HG02884 (cell line): ENCODE data around the gene ARHGAP6.
"Not testable (repeated sequence)": the region's sequence is repeated elsewhere in the genome, so short reads cannot be mapped to it uniquely, and the experiment has no call there.

Source experiments
- ATAC-seq: cut with Tn5 transposase; IDR thresholded peaks from one replicate; pipeline ENCODE4 v1.9.1; 2021; ENCODE audit warnings: mild to moderate bottlenecking, moderate library complexity; ENCODE audit not compliant: unreplicated experiment

Gene ARHGAP6

DNA sequence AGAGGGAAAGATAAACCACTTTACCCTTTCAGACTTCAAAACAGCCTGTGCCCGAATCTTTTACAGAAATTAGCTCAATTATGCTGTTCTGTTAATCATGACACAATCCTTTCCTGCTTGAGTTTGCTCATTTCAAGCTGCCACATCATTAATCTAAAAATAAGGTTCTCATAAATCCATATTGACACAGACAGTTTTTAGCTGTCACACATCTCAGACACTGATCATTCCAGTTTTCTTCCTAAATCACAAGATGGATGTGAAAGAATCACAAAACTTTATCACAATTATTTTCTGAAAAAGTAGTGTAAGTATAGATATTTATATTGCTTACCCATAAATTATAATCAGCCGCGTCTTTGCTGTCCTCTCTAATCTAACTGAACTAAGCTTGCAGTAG lies 400.4 kb downstream of the ARHGAP6 start:
- no peak for ATAC-seq

DNA sequence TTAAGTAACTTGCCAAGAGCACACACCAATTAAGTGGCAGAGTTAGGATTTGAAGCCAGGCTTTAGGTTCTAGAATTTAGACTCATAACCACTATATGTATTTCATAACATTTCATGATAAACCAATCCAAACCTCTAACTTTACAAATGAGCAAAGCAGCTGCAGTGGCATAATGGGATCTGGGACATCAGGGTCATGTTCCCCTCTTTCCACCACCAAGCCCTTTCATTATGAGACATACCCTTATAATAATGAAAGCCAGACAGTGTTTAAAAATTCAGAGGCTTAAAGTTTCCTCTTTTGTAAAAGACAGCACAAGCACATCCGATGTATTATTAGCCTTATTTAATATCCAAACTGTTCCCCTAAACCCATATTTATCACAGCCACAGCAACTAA lies 400.8 kb downstream of the ARHGAP6 start:
- ATAC-seq = no peak

DNA sequence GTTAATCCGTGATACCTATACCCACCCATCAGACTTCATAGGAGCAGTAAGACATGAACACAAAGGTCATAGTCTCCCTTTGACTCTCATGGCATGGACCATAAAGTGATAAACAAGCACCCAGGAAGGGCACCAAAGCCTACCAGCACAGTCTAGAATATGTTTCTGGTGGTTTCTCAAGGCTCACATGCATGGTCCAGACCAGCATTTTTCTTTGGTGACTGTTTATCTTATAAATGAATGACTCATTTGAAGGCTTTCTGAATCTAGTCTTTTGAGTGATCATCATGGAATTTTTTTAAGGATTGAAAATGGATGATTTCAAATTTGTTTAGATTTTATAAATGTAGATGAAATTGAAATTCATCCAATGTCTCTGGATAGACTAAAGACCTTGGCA lies 404.5 kb downstream of the ARHGAP6 start:
- no peak for ATAC-seq

DNA sequence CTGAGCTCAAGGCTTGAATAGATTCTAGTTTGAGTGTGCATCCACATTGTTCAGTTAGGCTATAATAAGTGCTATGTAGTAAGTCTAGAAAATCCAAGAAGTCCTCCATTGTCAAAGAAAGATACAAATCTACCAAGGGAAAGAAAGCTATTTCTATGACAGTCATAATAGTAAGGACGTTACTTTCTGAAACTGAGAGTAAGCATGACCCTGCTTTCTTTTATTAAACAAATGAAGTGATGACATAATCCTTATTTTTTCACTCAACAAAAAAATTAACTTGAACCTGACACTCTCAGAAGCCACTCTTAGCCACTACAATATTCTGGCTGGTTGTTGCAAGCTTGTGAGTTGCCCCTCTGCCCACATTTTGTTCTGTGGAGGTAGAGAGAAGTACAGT lies 406.3 kb downstream of the ARHGAP6 start:
- no peak for ATAC-seq

DNA sequence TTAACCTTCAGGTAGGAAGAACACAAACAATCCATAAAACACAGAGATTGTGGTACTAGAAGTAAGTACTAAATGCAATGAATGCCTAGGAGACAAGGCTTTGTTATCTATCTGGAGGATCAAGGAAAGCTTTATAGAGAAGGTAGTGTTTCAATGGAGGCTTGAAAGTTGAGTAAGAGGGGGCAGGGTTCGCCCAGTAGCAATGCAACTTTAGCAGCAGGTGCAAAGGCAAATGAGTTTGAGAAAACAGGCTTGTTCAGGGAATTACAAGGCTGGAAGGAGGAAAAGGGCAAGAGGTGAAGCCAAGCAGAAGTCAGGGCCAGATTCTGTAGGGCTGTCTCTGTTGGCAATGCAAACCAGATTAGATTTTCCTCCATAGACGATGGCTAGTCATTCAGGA lies 408.0 kb downstream of the ARHGAP6 start:
- ATAC-seq = no peak

DNA sequence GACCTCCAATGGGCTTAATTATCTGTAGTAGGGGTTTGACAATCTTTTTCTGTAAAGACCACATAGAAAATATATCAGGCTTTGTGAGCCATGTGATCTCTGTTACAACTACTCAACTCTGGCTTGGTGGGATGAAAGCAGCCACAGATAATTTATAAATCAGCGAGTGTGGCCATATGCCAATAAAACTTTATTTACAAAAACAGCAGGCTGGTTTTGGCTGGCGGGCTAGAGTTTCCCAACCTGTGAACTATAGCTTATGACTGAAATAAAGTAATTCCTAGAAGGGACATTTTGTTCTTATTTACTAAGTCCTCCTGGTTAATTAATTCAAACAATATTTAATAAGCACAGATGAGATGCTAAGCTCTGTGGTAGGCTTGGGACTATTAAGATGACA lies 408.4 kb downstream of the ARHGAP6 start:
- ATAC-seq = no peak

DNA sequence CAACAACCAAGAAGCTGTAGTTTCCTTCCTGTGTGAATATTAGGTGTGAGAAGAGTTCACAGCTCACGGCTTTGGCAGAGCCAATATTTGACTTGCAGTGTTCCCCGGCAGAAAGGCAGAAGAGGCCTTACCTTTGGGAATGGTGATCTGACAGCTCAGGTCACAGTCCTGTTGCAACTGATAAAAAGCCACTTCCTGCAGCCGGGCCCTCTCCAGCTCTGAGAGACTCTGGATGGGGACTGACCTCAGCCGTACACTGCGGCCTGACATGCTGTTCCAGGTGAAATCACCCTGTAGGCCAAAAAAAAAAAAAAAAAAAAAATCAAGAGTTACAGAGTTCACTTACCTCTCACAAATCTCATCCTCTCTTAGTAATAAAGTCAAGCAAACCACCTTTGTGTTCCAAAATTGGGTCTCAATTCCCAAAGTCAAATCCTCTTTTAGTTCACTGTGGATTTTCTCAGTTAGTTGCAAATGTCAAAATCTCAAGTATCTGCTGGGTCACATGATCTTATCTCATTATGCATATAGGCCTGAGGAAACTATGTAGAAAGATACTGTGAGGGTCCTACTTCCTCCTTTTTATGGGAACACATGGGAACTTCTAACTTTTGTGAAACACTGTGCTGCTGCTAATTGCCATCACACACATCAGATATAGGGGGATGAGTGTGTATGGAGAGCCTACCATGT lies 411.2 kb downstream of the ARHGAP6 start:
- no peak for ATAC-seq

DNA sequence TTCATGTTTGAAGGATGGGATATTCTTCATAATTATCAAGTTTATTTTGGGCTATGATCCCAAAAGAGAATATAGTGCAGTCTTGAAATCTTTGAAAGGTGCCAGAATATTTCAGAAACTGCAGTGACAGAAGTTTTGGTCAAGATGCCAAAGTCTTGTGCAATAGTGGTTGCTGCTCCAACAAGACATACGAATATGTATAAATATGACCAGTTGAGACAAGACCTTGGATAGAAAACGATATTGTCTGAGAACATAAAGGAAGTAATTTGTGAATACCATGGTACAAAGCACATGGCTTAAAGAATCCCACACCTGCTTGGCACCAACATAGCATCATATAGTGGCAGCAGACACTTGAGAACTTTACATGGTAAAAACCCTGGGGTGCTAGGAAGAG lies 421.1 kb downstream of the ARHGAP6 start:
- no peak for ATAC-seq

DNA sequence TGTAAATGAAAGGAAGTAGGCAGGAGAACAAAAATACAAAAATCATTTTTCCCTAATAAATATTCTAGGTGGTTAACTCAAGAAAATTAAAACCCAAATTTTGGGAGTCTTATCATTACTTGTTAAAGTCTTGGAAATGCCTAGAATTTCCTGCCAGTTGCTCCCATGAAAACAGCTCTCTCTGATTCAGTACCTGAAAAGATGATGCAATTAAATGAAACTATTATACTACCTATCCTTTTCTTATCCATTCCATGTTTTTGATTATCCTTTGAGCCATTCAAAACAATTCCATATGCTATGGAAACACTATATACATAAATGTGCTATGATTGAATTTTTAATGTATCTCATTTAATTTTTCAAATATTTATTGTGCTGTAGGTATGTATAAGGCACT lies 423.0 kb downstream of the ARHGAP6 start:
- ATAC-seq = no peak

DNA sequence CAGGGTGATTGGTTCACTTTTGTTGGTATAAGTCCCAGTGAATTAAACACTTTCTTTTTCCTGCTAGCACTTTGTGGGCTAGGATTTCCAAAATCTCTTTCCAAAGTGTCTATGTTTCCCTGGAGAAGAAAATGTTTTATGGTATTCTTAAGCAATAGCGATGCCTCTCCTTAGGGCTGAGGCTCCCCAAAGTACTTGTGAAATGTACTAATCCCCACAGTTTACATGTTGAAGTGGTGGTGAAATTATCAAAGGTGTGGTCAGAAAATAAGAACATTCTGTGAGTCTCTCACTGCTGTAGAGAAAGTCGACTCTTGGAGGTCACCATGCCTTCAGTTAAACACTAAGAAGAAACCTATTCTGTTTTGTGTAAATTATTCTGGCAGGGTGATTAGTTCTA lies 424.0 kb downstream of the ARHGAP6 start:
- no peak for ATAC-seq

DNA sequence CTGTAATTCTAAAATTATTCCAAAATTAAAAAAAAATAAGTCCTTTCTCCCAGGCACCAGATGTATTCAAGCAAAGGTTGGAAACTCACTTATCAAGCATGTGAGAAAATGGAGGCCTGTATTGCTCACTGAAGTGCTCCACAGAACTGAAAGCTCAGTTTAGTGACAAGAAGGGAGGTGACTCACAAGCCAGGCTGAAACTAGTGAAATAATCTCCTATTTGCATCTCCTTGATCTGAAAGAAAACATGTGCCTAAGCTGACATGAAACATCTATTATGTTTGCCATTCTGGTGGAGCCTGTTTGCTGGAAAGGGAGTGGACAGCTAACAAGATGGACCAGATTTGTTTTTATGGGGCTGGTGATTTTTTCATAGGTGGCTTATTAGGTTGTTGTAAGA lies 426.5 kb downstream of the ARHGAP6 start:
- peak; percentile 73 for ATAC-seq

DNA sequence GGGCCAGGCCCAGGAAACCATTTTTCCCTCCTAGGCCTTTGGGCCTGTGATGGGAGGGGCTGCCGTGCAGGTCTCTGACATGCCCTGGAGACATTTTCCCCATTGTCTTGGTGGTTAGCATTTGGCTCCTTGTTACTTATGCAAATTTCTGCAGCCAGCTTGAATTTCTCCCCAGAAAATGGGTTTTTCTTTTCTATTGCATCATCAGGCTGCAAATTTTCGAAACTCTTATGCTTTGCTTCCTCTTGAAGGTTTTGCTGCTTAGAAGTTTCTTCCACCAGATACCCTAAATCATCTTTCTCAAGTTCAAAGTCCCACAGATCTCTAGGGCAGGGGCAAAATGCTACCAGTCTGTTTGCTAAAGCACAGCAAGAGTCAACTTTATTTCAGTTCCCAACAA lies 430.3 kb downstream of the ARHGAP6 start:
- ATAC-seq = not testable (repeated sequence)

DNA sequence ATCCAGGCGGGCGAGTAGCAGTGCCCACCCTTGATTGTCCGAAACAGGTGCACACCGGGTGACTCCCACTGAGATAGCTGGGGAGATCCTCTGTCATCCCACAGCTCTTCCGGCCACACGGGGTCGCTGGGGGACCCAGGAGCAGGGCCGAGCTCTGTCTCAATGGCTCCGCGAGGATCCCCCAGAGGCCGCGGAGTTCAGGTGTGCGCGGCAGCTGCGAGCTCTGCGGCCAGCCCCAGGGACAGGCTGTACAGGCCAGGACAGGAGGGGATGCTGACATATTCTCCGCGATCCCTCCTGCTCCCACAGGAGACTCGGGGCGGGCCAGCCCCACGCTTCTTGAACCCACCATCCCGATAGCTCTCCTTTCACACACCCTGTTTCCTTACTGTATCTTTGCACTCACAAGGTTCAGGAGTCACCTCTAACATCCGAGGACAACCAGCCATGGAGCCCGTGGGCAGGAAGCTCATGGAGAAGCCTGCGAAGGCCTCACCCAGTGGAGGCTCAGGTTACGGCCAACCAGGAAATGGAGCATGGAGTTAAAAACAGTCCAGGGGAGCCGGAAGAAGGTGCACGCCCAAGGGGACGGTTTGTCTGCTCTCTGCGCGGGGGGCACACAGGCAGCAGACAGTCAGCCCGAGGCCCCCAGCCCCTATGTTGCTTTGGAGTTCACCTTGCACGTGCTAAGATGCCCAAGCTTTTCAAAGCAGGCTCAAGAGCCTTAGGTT lies 450.4 kb downstream of the ARHGAP6 start:
- no peak for ATAC-seq

DNA sequence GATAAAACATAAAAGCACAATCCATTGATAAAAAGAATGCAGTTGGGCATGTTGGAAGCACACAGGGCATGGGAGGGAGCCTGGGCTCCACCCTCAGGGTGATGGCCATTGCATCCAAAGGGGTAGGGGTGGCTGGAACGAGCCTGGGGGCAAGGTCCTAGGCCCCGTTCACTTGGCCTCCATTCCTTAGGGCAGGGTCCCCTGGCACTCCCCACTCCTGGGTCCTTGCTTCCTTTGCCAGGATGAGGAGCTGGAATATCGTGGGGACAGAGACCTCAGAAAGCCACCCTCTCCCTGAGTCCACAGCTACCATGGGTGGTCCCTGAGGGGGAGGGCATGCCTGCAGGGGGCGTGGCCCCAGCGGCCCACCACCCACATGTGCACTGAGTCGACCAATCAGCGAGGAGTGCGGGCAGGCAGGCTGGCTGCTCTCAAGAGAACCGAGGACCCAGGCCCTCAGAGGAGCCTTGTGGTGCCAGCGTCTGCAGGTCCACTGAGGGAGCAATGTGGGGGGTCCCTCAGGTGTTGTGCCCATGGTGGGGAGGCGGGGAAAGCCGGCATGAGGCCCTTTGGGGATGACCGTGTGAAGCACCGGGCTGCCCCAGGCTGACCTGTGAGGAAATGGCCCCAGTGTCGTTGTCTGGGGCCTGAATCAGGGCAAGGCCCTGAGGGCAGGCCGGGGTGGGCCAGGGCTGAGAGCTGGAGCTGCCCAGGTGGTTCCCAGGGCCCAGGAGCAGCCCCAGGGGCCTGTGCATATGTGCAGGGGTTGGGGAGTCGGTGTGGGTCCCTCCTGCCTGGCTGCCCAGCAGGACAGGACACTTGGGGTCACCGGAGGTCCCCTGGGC lies 451.2 kb downstream of the ARHGAP6 start:
- ATAC-seq = no peak

DNA sequence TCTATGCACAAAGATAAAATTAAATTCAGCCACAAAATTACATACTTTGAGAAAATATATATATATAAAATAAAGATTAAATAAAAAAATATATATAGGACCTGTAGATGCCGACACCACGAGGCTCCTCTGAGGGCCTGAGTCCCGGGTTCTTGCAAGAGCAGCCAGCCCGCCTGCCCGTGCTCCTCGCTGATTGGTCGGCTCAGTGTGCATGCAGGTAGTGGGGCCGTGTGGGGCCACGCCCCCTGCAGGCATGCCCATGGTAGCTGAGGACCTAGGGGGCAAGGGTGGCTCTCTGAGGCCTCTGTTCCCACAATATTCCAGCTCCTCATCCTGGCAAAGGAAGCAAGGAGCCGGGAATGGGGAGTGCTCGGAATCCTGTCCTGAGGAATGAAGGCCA lies 453.0 kb downstream of the ARHGAP6 start:
- no peak for ATAC-seq

DNA sequence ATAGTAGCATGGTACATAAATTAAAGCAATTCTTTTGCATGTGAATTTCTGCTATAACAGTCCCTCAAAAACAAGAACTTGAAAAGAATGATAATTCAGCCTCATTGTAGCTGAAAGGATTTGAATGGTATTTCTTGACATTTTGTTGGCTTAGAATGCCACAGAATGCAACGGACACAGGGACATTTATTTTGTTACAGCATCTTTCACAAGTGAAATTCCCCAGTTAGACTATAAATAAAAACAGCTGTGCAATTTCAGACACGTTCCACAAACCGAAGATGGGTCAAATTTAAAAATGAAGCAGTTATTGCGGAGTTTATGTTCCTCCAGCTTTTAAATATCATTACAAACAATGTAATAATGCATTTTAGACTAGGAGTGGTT lies 455.3 kb downstream of the ARHGAP6 start:
- no peak for ATAC-seq

DNA sequence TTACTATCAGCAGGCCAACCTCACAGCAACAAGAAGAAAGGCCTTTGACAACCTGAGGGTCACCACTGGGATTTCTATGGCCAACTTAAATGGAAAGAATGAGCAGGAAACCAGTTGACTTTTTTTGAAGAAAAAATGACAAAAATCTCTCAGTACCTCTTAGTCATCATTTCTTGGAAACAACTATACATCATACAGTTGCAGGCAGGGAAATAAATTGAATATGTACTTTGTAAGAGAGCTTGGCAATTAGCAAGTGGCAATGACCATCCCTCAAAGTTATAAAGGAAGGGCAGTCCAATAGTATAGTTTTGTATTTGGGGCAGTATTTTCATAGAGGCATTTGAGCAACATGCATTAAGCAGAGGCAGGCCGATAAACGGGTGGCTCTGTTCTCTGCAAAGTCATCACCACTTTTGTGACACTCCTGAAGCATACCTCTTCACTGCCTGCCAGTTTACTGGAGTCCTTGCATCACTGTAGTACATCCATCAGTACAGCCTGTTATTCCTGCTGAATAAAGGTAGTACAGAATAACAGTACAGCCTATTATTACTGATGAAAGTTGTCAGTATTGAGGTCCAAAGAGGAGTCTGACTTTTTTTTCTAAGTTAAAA lies 455.8 kb downstream of the ARHGAP6 start:
- ATAC-seq = no peak

DNA sequence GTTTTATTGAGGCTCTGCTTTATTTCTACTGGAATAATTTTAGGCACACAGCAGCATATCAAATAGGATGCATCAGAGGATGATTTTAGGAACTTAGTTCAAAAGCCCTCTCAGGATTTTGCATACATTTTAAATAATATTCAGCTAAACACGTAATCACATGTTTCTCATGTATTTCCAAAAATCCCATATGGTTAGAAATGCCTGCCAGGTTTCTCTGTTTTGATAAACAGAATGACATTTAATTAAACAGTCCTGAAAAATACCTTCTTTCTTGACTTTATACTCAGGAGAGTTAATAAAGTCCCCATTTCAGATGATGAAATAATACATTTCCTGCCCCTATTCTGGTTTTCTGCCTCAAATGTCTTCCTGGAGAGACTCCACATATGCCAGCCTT lies 459.0 kb downstream of the ARHGAP6 start:
- no peak for ATAC-seq

DNA sequence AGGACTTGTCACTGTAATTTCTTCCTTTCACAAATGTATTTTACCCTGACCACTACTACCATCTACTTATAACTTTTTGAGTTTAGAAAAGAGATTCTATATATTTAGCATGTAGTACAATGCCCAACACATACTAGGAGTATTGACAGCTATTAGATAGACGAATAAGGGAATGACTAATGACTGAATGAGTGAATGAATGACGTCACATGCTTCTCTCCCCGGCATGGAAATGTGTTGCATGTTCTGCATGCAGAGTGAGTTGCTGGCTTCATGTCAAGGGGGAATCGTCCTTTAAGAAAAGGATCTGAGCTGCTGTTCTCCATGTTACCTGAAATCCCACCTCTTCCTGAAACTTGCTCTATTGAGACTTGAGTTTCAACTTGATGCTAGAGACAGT lies 459.9 kb downstream of the ARHGAP6 start:
- no peak for ATAC-seq

DNA sequence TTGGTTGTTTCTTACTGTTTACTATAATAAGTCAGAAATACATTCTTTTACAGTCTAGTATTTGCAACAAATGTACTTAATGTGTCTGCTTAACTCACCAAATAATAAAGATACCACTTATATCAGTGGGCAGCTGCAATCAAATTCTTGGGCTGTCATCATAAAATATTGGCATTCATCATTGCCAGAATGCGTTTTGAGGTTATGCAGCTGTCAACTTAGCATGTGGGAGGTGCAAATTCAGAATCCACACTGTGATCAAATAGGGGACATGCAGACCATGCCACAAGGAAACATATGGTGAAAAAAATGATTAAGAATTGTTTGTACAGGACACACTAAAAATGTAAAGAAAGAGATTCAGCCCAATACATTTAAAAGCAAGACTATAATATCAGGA lies 468.0 kb downstream of the ARHGAP6 start:
- ATAC-seq = no peak

DNA sequence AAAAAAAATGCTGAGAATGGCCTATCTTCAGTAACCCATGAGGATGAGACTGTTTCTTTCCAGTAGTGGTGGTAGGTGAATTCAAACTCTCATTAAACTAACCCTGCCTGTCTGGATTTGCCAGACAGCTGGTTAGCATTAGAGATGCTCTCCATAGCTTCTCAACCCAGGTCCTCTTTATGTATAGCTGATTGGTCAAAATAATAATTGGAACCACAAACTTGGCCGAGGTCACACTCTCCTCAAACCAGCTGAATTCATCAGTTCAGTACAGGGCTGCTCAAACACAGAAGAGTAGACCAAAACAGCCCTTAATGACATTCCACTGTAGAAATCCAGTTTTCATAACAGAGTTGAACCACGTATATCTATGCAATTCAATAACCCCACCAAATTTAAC lies 469.2 kb downstream of the ARHGAP6 start:
- ATAC-seq = no peak
